GM12874 (cell line): ENCODE data around the gene WT1.

Experiments
- CTCF ChIP-seq: IDR thresholded peaks from 2 replicates; pipeline ENCODE4 v1.5.1; 2011; ENCODE audit warnings: low read depth, mild to moderate bottlenecking, control low read depth, low read length, moderate library complexity; ENCODE audit not compliant: insufficient read depth

Gene WT1

GRCh38 chr11:32427935-32428664 is 7.2 kb downstream of the WT1 start:
- no peak for TF ChIP-seq CTCF

GRCh38 chr11:32427616-32427934 is 7.8 kb downstream of the WT1 start:
- TF ChIP-seq CTCF, result no peak

GRCh38 chr11:32426819-32427615 is 8.3 kb downstream of the WT1 start:
- no peak for TF ChIP-seq CTCF

- TF ChIP-seq CTCF, result no peak
Measured at GRCh38 chr11:32426192-32426591, 9.1 kb downstream of the WT1 start.

DNA sequence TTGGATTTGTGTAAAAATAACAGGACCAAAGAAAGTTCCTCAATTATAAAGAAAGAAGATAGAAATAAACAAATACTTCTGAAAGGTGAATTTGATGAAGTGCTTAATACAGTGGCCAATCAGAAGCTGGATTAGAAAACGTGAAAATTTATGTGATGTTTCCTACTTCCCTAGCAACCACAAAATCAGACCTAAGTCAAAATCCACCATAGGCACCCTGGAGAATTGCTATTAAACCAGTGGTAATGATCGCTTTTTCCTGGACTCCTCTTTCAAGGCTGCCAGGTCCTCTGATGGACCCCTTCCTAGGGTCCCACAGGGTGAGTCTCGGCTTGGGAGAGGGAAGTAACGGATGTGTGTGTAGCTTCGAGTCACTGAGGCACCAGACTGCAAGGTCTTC is 9.6 kb downstream of the WT1 start:
- no peak for TF ChIP-seq CTCF

DNA sequence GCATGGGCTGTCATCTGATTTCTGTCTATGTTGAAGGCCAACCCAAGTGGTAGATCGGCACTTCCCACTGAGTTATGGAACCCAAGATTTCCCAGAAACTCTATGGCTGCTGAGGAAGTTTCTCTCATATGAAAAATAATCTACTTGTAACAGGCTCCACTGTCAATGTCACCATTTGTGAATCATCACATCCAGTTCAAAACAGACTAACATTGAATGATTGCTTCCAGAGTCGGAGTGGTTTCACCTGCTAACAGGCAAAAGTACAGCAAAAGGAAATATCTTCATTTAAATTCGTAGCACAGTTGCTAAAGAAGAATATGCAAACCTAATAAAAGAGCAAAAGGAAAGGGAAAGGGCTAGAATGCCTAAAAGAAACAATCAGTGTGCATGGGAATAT is 12.8 kb downstream of the WT1 start:
- no peak for TF ChIP-seq CTCF

DNA sequence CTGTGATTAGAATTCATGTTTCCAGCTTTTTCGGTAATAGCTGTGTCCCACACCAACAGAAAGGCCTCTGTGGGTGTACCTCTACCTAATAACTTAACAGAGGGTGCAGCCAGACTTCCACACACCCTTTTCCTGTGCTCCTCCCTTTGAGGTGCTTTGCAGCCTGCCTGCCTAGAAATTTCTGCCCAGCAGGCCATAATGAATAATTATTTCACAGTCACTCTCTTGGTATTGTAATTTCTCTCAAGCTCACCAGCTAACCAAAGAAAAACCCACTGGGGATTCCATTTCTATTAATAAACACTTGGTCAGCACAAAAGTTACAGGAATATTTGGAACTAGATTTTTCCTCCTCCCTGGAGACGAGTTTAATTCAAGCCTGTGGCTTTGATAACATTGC is 13.3 kb downstream of the WT1 start:
- TF ChIP-seq CTCF, result no peak
